HepG2 (cell line): ENCODE results near the gene RIPK1. TPM values are rescaled to one million over a fixed set of nuclear protein-coding genes. Genes with fewer than 3 reads are reported as not detected.

Source experiments
- CC2D1A ChIP-seq: sonication (generic); formaldehyde crosslinking; IDR thresholded peaks from 2 replicates; pipeline ENCODE4 v1.8.1; 2023; ENCODE audit warnings: mild to moderate bottlenecking, missing genetic modification reagents
- FOXK2 ChIP-seq: fragments of 450-650 bp; IDR thresholded peaks from 2 replicates; pipeline ENCODE4 v1.6.1; 2016
- NFE2L1 ChIP-seq: sonication (generic); formaldehyde crosslinking; IDR thresholded peaks from 2 replicates; pipeline ENCODE4 v1.4.0; 2020; ENCODE audit warnings: missing genetic modification reagents, mild to moderate bottlenecking, borderline replicate concordance
- NFIB ChIP-seq: sonication (generic); formaldehyde crosslinking; IDR thresholded peaks from 2 replicates; pipeline ENCODE4 v1.9.0; 2021; ENCODE audit warnings: missing genetic modification reagents, mild to moderate bottlenecking, borderline replicate concordance
- RBAK ChIP-seq: sonication (generic); formaldehyde crosslinking; IDR thresholded peaks from 2 replicates; pipeline ENCODE4 v1.5.1; 2020; ENCODE audit warnings: mild to moderate bottlenecking, missing genetic modification reagents
- RCOR2 ChIP-seq: IDR thresholded peaks from 2 replicates; pipeline ENCODE4 v1.6.1; 2016; ENCODE audit warnings: missing biosample characterization, missing genetic modification reagents
- SP1 ChIP-seq, 2 experiments: fragments of 450-650 bp in 1 of 2; sonication (generic) in 1 of 2; formaldehyde crosslinking in 1 of 2; IDR thresholded peaks; 2 replicates each; pipeline versions ENCODE4 v1.4.0 to v1.6.1; 2016 to 2020; ENCODE audit warnings: missing genetic modification reagents in 1 of 2
- TSC22D2 ChIP-seq: sonication (generic); formaldehyde crosslinking; IDR thresholded peaks from 2 replicates; pipeline ENCODE4 v1.5.1; 2020; ENCODE audit warnings: missing genetic modification reagents, mild to moderate bottlenecking, borderline replicate concordance
- ZBTB38 ChIP-seq: sonication (generic); formaldehyde crosslinking; IDR thresholded peaks from 2 replicates; pipeline ENCODE4 v1.5.1; 2020; ENCODE audit warnings: mild to moderate bottlenecking, missing genetic modification reagents
- ZBTB42 ChIP-seq: sonication (generic); formaldehyde crosslinking; IDR thresholded peaks from 2 replicates; pipeline ENCODE4 v1.5.0; 2020; ENCODE audit warnings: mild to moderate bottlenecking, missing genetic modification reagents
- ZNF251 ChIP-seq: sonication (generic); formaldehyde crosslinking; IDR thresholded peaks from 2 replicates; pipeline ENCODE4 v1.9.0; 2021; ENCODE audit warnings: mild to moderate bottlenecking, missing genetic modification reagents
- ZNF292 ChIP-seq: sonication (generic); formaldehyde crosslinking; IDR thresholded peaks from 2 replicates; pipeline ENCODE4 v1.8.1; 2022; ENCODE audit warnings: mild to moderate bottlenecking, low read depth, missing genetic modification reagents, borderline replicate concordance
- ZNF329 ChIP-seq: sonication (generic); formaldehyde crosslinking; IDR thresholded peaks from 2 replicates; pipeline ENCODE4 v1.9.0; 2021; ENCODE audit warnings: low read depth, mild to moderate bottlenecking, missing genetic modification reagents
- ZNF367 ChIP-seq: sonication (generic); formaldehyde crosslinking; IDR thresholded peaks from 2 replicates; pipeline ENCODE4 v1.4.0; 2020; ENCODE audit warnings: missing genetic modification reagents, borderline replicate concordance
- ZNF672 ChIP-seq: sonication (generic); formaldehyde crosslinking; IDR thresholded peaks from 2 replicates; pipeline ENCODE4 v1.8.1; 2022; ENCODE audit warnings: missing genetic modification reagents
- ZNF703 ChIP-seq: sonication (generic); formaldehyde crosslinking; IDR thresholded peaks from 2 replicates; pipeline ENCODE4 v1.5.1; 2020; ENCODE audit warnings: missing genetic modification reagents, mild to moderate bottlenecking, moderate library complexity, borderline replicate concordance
- polyA plus RNA-seq, 8 experiments: library from polyadenylated mRNA; depleted of rRNA in 3 of 8; stranded (reverse) in 7 of 8; unstranded in 1 of 8; fragments of >200 nt; fragmentation: Illumina TruSeq in 4 of 8; extraction: Trizol in 4 of 8; gene quantifications; 2 replicates each; pipeline versions ENCODE4 v1.2.1 to v1.2.3, GENCODE V29; 2011 to 2016; ENCODE audit warnings: low read depth in 4 of 8, missing spikeins in 1 of 8, mixed read lengths in 1 of 8; ENCODE audit not compliant: insufficient read depth in 1 of 8
- total RNA-seq, 5 experiments: library from RNA; depleted of rRNA; stranded (reverse); fragments of >200 nt; fragmentation: Illumina TruSeq; extraction: Trizol; gene quantifications; 2 replicates each; pipeline ENCODE4 v1.2.3, GENCODE V29; 2016; ENCODE audit warnings: low read depth in 1 of 5
- TF ChIP-seq, protein P1 (sequence below): sonication (generic); formaldehyde crosslinking; conservative IDR thresholded peaks from 2 replicates; pipeline ENCODE4 v1.4.0; 2020; ENCODE audit warnings: mild to moderate bottlenecking, missing genetic modification reagents, moderate library complexity
- TF ChIP-seq, protein P2 (sequence below): sonication (generic); formaldehyde crosslinking; IDR thresholded peaks from 2 replicates; pipeline ENCODE4 v1.5.0; 2020; ENCODE audit warnings: missing genetic modification reagents
- TF ChIP-seq, protein P3 (sequence below): sonication (generic); formaldehyde crosslinking; IDR thresholded peaks from 2 replicates; pipeline ENCODE4 v1.9.0; 2021; ENCODE audit warnings: missing genetic modification reagents, borderline replicate concordance
- TF ChIP-seq, protein P4 (sequence below): conservative IDR thresholded peaks from 2 replicates; pipeline ENCODE4 v1.6.1; 2018; ENCODE audit warnings: missing genetic modification reagents
- TF ChIP-seq, protein P5 (sequence below): IDR thresholded peaks from 2 replicates; pipeline ENCODE4 v1.6.1; 2016

The RIPK1 gene
- total and polyA plus RNA-seq, 2 of the 13 experiments (the other 11 are each of a cell fraction or from before 2014, with no cell fraction given) = 9.0 to 10.3 TPM

DNA sequence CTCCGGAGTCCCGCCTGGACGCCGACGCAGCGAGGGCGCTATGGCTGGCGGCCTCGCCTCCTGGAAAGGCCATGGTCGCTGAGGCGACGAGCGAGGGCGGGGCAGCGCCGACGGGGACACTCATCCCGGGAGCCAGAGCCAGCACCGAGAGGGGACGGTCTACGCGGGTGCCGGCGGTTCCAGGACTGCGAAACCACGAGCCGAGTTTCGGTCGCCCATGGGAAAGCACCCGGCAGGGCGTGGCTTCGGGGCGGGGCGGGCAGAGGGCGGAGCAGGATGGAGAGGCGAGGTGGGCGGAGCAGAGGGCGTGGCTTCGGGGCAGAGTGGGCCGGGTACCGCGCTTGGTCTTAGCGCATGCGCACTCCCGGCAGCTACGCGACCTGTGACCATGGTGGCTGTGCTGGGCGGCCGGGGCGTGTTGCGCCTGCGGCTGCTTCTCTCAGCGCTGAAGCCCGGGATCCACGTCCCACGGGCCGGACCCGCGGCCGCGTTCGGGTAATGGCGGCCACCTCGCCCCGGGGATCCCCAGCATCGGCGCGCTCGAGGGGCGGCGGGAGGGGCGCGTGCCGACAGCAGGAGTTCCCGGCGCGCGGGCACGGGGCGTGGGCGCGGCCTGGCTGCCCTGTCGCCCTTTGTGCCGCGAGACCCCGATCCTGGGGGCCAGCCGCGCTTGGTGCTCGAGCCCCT, 50.2 kb downstream of the RIPK1 start, which contains the start of gene BPHL (continued):
- TF ChIP-seq ZNF672 (CRISPR knock-in tag) = peak; percentile 51; the same call in 1 of the 2 replicates
- TF ChIP-seq ZNF292 (CRISPR knock-in tag) = no peak; the same call in none of the 2 replicates
- TF ChIP-seq, protein P1, sequence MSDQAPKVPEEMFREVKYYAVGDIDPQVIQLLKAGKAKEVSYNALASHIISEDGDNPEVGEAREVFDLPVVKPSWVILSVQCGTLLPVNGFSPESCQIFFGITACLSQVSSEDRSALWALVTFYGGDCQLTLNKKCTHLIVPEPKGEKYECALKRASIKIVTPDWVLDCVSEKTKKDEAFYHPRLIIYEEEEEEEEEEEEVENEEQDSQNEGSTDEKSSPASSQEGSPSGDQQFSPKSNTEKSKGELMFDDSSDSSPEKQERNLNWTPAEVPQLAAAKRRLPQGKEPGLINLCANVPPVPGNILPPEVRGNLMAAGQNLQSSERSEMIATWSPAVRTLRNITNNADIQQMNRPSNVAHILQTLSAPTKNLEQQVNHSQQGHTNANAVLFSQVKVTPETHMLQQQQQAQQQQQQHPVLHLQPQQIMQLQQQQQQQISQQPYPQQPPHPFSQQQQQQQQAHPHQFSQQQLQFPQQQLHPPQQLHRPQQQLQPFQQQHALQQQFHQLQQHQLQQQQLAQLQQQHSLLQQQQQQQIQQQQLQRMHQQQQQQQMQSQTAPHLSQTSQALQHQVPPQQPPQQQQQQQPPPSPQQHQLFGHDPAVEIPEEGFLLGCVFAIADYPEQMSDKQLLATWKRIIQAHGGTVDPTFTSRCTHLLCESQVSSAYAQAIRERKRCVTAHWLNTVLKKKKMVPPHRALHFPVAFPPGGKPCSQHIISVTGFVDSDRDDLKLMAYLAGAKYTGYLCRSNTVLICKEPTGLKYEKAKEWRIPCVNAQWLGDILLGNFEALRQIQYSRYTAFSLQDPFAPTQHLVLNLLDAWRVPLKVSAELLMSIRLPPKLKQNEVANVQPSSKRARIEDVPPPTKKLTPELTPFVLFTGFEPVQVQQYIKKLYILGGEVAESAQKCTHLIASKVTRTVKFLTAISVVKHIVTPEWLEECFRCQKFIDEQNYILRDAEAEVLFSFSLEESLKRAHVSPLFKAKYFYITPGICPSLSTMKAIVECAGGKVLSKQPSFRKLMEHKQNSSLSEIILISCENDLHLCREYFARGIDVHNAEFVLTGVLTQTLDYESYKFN (CRISPR knock-in tag) = peak; percentile 64
- TF ChIP-seq CC2D1A (CRISPR knock-in tag) = no peak
- peak; percentile 65; the same call in 1 of the 2 replicates for TF ChIP-seq SP1 (IDR thresholded peaks at IDR 0.05)
- TF ChIP-seq SP1 (CRISPR knock-in tag; IDR thresholded peaks at IDR 0.05) = peak; percentile 91
- peak; percentile 96 for TF ChIP-seq TSC22D2 (CRISPR knock-in tag)
- TF ChIP-seq, protein P2, sequence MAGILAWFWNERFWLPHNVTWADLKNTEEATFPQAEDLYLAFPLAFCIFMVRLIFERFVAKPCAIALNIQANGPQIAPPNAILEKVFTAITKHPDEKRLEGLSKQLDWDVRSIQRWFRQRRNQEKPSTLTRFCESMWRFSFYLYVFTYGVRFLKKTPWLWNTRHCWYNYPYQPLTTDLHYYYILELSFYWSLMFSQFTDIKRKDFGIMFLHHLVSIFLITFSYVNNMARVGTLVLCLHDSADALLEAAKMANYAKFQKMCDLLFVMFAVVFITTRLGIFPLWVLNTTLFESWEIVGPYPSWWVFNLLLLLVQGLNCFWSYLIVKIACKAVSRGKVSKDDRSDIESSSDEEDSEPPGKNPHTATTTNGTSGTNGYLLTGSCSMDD (CRISPR knock-in tag) = no peak
- TF ChIP-seq, protein P3, sequence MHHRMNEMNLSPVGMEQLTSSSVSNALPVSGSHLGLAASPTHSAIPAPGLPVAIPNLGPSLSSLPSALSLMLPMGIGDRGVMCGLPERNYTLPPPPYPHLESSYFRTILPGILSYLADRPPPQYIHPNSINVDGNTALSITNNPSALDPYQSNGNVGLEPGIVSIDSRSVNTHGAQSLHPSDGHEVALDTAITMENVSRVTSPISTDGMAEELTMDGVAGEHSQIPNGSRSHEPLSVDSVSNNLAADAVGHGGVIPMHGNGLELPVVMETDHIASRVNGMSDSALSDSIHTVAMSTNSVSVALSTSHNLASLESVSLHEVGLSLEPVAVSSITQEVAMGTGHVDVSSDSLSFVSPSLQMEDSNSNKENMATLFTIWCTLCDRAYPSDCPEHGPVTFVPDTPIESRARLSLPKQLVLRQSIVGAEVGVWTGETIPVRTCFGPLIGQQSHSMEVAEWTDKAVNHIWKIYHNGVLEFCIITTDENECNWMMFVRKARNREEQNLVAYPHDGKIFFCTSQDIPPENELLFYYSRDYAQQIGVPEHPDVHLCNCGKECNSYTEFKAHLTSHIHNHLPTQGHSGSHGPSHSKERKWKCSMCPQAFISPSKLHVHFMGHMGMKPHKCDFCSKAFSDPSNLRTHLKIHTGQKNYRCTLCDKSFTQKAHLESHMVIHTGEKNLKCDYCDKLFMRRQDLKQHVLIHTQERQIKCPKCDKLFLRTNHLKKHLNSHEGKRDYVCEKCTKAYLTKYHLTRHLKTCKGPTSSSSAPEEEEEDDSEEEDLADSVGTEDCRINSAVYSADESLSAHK (CRISPR knock-in tag) = no peak
- TF ChIP-seq RCOR2 (CRISPR knock-in tag) = peak; percentile 54; the same call in 1 of the 2 replicates
- TF ChIP-seq RBAK (CRISPR knock-in tag) = 0 out of 2 replicates have a peak, but pooled peaks have one; percentile 57
- TF ChIP-seq, protein P4, sequence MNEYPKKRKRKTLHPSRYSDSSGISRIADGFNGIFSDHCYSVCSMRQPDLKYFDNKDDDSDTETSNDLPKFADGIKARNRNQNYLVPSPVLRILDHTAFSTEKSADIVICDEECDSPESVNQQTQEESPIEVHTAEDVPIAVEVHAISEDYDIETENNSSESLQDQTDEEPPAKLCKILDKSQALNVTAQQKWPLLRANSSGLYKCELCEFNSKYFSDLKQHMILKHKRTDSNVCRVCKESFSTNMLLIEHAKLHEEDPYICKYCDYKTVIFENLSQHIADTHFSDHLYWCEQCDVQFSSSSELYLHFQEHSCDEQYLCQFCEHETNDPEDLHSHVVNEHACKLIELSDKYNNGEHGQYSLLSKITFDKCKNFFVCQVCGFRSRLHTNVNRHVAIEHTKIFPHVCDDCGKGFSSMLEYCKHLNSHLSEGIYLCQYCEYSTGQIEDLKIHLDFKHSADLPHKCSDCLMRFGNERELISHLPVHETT (CRISPR knock-in tag) = peak; percentile 88
- no peak for TF ChIP-seq NFIB
- TF ChIP-seq NFE2L1 = no peak
- no peak; the same call in 1 of the 2 replicates for TF ChIP-seq ZNF251
- no peak for TF ChIP-seq ZNF703 (CRISPR knock-in tag)
- TF ChIP-seq ZBTB38 (CRISPR knock-in tag) = peak; percentile 96
- no peak for TF ChIP-seq FOXK2
- no peak for TF ChIP-seq ZNF367
- TF ChIP-seq ZNF329 (CRISPR knock-in tag) = peak; percentile 91
- TF ChIP-seq, protein P5, sequence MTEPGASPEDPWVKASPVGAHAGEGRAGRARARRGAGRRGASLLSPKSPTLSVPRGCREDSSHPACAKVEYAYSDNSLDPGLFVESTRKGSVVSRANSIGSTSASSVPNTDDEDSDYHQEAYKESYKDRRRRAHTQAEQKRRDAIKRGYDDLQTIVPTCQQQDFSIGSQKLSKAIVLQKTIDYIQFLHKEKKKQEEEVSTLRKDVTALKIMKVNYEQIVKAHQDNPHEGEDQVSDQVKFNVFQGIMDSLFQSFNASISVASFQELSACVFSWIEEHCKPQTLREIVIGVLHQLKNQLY (CRISPR knock-in tag) = peak; percentile 49
- peak; percentile 84; the same call in 1 of the 2 replicates for TF ChIP-seq ZBTB42 (CRISPR knock-in tag)
